WTC11 (cell line): ENCODE measurements around the gene RFESD.

Source experiments
- ATF6 ChIP-seq: sonication (generic); formaldehyde crosslinking; IDR thresholded peaks from 2 replicates; pipeline ENCODE4 v1.8.1; 2023; ENCODE audit warnings: mild to moderate bottlenecking, missing genetic modification reagents
- CREB1 ChIP-seq: sonication (generic); formaldehyde crosslinking; IDR thresholded peaks from 2 replicates; pipeline ENCODE4 v1.8.0; 2023; ENCODE audit warnings: mild to moderate bottlenecking, missing genetic modification reagents
- CTCF ChIP-seq: fragments of 200-600 bp; IDR thresholded peaks from 2 replicates; pipeline ENCODE4 v1.8.0; 2022; ENCODE audit warnings: antibody characterized with exemption
- FOXJ3 ChIP-seq: sonication (generic); formaldehyde crosslinking; IDR thresholded peaks from 2 replicates; pipeline ENCODE4 v1.9.0; 2021; ENCODE audit warnings: missing genetic modification reagents, mild to moderate bottlenecking, borderline replicate concordance
- KAT7 ChIP-seq: sonication (generic); formaldehyde crosslinking; IDR thresholded peaks from 2 replicates; pipeline ENCODE4 v1.8.1; 2023; ENCODE audit warnings: missing genetic modification reagents, mild to moderate bottlenecking, borderline replicate concordance
- NFE2L1 ChIP-seq: sonication (generic); formaldehyde crosslinking; IDR thresholded peaks from 2 replicates; pipeline ENCODE4 v1.8.1; 2023; ENCODE audit warnings: missing genetic modification reagents
- PREB ChIP-seq: sonication (generic); formaldehyde crosslinking; IDR thresholded peaks from 2 replicates; pipeline ENCODE4 v1.8.1; 2022; ENCODE audit warnings: mild to moderate bottlenecking, missing genetic modification reagents, moderate library complexity, borderline replicate concordance
- SP1 ChIP-seq: sonication (generic); formaldehyde crosslinking; conservative IDR thresholded peaks from 2 replicates; pipeline ENCODE4 v1.8.1; 2022; ENCODE audit warnings: missing genetic modification reagents
- TCF7 ChIP-seq: sonication (generic); formaldehyde crosslinking; IDR thresholded peaks from 2 replicates; pipeline ENCODE4 v1.8.0; 2022; ENCODE audit warnings: mild to moderate bottlenecking, low read depth, missing genetic modification reagents, moderate library complexity
- TP53 ChIP-seq: sonication (generic); formaldehyde crosslinking; IDR thresholded peaks from 2 replicates; pipeline ENCODE4 v1.8.1; 2023; ENCODE audit warnings: mild to moderate bottlenecking, missing genetic modification reagents
- USF2 ChIP-seq: sonication (generic); formaldehyde crosslinking; IDR thresholded peaks from 2 replicates; pipeline ENCODE4 v1.8.1; 2023; ENCODE audit warnings: mild to moderate bottlenecking, missing genetic modification reagents, moderate library complexity
- ZNF138 ChIP-seq: sonication (generic); formaldehyde crosslinking; conservative IDR thresholded peaks from 2 replicates; pipeline ENCODE4 v1.8.1; 2022; ENCODE audit warnings: mild to moderate bottlenecking, moderate library complexity, missing genetic modification reagents
- ZNF512 ChIP-seq: sonication (generic); formaldehyde crosslinking; IDR thresholded peaks from 2 replicates; pipeline ENCODE4 v1.8.1; 2022; ENCODE audit warnings: missing genetic modification reagents, borderline replicate concordance

- no peak for TF ChIP-seq CTCF
- TF ChIP-seq FOXJ3 (CRISPR knock-in tag): no peak
- no peak for TF ChIP-seq ZNF138 (CRISPR knock-in tag)
- no peak for TF ChIP-seq PREB (CRISPR knock-in tag)
- no peak for TF ChIP-seq ZNF512 (CRISPR knock-in tag)
- TF ChIP-seq CREB1 (CRISPR knock-in tag): no peak
- no peak for TF ChIP-seq TP53 (CRISPR knock-in tag)
- no peak for TF ChIP-seq TCF7
- TF ChIP-seq USF2 (CRISPR knock-in tag): no peak
- no peak for TF ChIP-seq KAT7
- no peak for TF ChIP-seq SP1 (CRISPR knock-in tag)
- TF ChIP-seq NFE2L1 (CRISPR knock-in tag): no peak
- TF ChIP-seq ATF6 (CRISPR knock-in tag): no peak
These were observed 23.4 kb downstream of the RFESD start for GRCh38 chr5:95669985-95670384.
